CD4-positive, alpha-beta T cell treated with Interferon alpha-2 for 1 hour (primary cell): Measurements from ENCODE around the gene TRANK1.
"Not testable (repeated sequence)": the region's sequence is repeated elsewhere in the genome, so short reads cannot be mapped to it uniquely, and the experiment has no call there.

ENCODE experiments used
- DNase-seq, 2 donors: peaks; one replicate each; pipeline ENCODE4 v3.0.0-alpha.2; 2020 to 2022

The TRANK1 gene

GRCh38 chr3:36957063-36957462 lies 12.2 kb upstream of the TRANK1 start:
- no peak for DNase-seq

DNA sequence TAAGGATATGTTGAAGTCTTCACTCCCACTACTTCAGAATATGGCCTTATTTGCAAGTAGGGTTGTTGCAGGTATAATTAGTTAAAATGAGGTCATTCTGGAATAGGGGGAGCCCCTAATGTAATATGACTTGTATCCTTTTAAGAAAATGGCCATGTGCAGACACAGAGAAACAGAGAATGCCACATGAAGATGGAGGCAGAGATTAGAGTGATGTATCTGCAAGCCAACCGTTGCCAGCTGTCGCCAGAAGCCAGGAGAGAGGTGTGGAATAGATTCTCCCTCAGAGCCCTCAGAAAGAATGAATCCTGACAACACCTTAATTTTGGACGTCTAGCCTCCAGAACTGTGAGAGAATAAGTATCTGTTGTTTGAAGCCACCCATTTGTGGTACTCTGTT lies 11.3 kb upstream of the TRANK1 start:
- DNase-seq: no peak

- no peak for DNase-seq
These were observed 9.7 kb upstream of the TRANK1 start for GRCh38 chr3:36954452-36955134.

- not testable (repeated sequence) for DNase-seq
These were observed 3.0 kb upstream of the TRANK1 start for GRCh38 chr3:36947814-36948213.

- DNase-seq: no peak
These were observed 603 bp upstream of the TRANK1 start for GRCh38 chr3:36945333-36945980.

GRCh38 chr3:36944012-36944640 lies 728 bp downstream of the TRANK1 start:
- peak; percentile 4 to 41 for DNase-seq

DNA sequence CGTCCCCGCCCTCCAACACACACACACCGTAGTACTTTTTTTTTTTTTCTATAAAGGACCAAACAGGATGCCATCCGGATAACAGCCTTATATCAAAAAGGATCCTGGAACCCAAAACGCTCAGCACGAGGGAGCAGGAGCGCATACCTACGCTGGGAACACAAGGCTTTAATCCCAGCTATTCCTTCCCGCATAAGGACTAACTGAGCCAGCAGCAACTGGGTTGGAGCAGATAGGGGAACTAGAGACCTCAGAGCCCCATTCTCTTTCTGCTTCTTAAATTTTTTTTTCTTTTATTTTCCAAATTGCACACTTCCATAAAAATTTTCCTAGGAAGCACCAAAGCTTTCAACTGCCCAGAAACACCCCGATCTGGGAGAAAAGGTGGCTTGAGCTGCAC lies 1.3 kb downstream of the TRANK1 start:
- DNase-seq: no peak

- no peak for DNase-seq
These were observed 2.1 kb downstream of the TRANK1 start for GRCh38 chr3:36942638-36943248.

- DNase-seq: no peak
These were observed 3.2 kb downstream of the TRANK1 start for GRCh38 chr3:36941658-36942057.

DNA sequence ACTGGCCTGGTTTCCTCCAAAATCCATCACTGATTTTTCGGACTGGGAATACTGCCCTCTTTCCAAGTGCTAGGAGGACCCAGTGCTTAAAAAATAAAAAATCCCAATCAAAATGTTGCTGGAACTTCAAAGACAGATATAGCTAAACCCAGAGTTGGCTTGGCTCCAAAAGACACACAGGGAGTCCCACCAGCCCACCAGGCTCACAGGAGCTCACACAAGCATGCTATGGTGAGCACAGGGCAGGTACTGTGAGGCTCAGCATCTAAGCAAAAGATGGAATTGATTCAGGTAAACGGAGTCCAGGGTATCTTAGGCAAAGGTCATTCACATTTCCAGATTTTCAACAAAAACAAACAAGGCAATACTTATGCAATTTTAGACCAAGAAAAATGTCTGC lies 3.7 kb downstream of the TRANK1 start:
- DNase-seq: no peak

- DNase-seq: no peak
These were observed 7.4 kb downstream of the TRANK1 start for GRCh38 chr3:36937492-36937891.

- no peak for DNase-seq
These were observed 11.1 kb downstream of the TRANK1 start for GRCh38 chr3:36933540-36934296.

DNA sequence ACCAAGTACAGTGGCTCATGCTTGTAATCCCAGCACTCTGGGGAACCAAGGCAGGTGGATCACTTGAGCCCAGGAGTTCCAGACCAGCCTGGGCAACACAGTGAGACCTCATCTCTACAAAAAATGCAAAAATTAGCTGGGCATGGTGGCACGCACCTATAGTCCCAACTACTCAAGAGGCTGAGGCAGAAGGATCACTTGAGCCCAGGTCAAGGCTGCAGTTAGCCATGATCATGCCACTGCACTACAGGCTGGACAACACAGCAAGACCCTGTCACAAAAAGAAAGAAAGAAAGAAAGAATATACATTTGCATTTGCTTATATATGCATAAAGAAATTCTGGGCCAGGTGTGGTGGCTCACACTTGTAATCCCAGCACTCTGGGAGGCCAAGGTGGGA lies 13.4 kb downstream of the TRANK1 start:
- DNase-seq: not testable (repeated sequence)

GRCh38 chr3:36928220-36928619 lies 16.6 kb downstream of the TRANK1 start:
- DNase-seq: no peak

- DNase-seq: no peak
These were observed 18.5 kb downstream of the TRANK1 start for GRCh38 chr3:36926292-36926897.

DNA sequence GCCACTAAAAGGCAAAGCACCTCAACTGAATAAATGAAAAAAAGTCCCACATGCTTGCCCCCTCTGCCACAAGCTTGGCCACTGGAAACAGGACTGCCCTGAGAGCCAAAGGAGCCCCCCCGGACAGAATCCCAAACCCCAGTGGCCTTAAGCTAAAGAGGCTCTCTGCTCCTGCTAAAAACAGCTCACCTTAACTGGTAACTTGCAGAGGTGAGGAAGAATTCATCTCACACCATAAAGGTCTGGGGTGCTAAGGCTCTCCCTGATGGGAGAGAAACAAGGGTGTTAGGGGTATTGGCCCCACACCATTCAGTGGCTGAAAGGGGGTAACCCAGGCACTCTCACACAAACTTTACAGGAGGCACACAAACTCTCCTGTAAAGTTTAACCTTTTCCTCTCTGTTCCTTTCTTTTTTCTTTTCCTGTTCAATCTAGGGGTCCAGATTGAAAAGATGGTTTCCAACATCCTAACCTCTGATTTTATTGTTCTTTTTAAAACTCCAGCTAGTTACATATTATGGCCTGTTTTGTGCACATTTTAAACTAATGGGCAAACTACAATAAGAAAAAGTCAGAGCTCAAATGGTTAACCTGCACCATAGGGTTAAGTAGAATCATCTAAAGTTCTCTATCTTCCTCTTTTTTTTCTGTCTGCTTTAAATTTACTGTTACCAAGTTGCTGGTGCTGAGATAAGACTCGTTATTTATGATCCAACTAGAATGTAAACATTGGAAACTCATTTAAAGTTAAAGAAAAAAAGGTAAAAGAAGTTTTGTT lies 19.9 kb downstream of the TRANK1 start:
- DNase-seq: no peak

- DNase-seq: no peak
These were observed 20.7 kb downstream of the TRANK1 start for GRCh38 chr3:36923981-36924743.

GRCh38 chr3:36923523-36923943 lies 21.3 kb downstream of the TRANK1 start:
- no peak for DNase-seq

GRCh38 chr3:36920884-36921567 lies 23.8 kb downstream of the TRANK1 start:
- no peak for DNase-seq

DNA sequence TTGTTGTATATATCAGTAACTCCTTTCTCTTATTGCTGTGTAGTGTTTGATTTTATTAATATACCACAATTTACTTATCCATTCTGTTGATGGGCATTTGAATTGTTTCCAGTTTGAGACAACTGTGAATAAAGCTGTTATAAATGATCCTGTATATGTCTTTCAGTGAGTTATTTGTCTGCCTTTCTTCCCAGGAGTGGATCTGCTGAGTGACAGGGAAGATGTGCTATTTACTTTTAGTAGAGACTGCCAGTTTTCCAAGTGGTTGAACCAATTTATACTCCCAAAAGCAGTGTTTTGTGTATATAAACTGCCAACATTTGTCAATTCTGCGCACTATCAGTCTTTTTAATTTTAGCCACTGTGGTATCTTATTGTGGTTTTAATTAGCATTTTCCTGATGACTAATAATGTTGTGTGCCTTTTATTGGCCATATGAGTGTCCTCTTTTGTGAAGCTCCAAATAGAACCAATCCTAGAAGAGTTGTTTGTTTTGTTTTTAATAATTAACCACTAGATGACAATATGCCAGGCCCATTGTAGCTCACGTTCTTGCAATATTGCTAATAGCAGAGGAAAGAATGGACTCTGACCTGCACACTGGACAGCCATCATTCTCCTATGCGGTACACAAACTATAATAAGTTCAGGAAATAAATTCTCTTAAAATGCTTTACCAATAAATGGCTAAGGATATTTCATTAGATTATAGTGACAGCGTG lies 25.3 kb downstream of the TRANK1 start:
- no peak for DNase-seq
